AG04449 (cell line): Measurements from ENCODE around the gene HSP90B1.

Experiments used
- CTCF ChIA-PET: fragments of 350-600 bp; formaldehyde crosslinking; extraction: SDS; loops from one replicate; lab custom pipeline; 2021; ENCODE audit warnings: antibody characterized with exemption; lab: Yijun Ruan, JAX
- POLR2A ChIA-PET: fragments of 400-600, 350-600 bp; formaldehyde crosslinking; extraction: SDS; loops from one replicate; lab custom pipeline; 2020; ENCODE audit warnings: antibody characterized with exemption, inconsistent platforms; lab: Yijun Ruan, JAX
- DNase-seq: peaks from one replicate; pipeline ENCODE4 v3.0.0-alpha.2; 2010; ENCODE audit warnings: low read depth, low spot score
- H3K4me3 ChIP-seq: 2 replicates; pipeline ENCODE4 v1.5.1; 2011; ENCODE audit warnings: low read depth, mild to moderate bottlenecking, control low read depth, low read length
- CTCF ChIP-seq: IDR thresholded peaks from one replicate; pipeline ENCODE4 v1.5.1; 2011; ENCODE audit warnings: mild to moderate bottlenecking, moderate library complexity, low read length, control low read depth, inconsistent platforms; ENCODE audit not compliant: insufficient read depth; ENCODE audit errors: missing control alignments

HSP90B1 gene

DNA sequence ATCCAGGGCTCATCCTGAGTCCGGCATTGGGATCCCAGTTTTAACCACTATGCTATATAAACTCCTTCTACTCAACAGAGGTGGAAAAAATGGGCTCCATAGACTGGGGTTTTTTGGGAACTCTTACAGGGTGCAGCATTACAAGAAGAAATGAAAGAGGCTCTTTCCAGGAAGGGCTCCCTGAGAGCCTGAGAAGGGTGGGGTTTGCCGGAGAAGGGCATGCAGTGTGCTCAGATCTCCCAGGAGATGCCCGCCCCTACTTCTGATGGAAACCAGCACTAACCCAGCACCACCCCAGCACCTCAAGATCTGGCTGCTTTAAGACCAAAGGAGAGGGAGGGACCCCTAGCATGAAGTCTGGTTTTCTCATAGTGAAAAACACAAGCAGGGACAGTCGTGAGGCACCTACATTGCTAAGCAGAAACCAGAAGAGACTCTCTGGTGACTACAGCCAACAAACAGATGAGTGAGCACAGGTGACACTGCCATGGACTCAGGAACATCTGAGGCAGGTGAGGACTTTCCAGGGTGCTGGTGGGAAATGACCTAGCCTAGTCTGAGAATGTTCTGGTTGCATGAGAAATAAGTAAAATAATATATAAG is 43.9 kb upstream of the HSP90B1 start:
- DNase-seq: no peak
- TF ChIP-seq CTCF: no peak
- ChIA-PET CTCF (interaction anchor here (5.0 kb wide), 1 partner anchor 223 kb away, joined by 27 read pairs; no protein-coding TSS in a partner anchor), POLR2A (no interaction called here)
- no peak overlapping the region for H3K4me3 ChIP-seq

DNA sequence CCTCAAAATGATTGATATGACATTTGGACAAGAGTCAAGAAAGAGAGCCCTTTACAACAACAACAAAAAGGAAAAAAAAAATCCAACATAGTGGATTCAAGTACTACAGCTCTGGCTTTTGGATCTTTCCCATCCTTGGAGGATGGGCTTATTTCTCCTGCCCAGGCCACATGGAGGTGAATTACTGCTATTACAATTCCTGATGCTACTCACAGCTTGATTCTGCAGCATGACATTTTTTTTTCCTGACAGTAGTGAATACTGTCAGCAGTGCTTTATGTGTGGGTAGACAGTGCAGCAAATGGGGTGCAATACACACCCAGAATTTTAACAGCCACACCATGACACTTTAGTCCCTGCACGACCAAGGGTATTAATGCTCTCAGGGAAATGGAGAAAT is 42.5 kb upstream of the HSP90B1 start:
- POLR2A ChIA-PET: no interaction called here
- TF ChIP-seq CTCF: no peak
- H3K4me3 ChIP-seq: no peak overlapping the region
- CTCF ChIA-PET: interaction anchor here (1.0 to 5.0 kb wide), 4 partner anchors 9 to 221 kb away, joined by 3 to 37 read pairs (median 15); no protein-coding TSS in a partner anchor
- no peak for DNase-seq

DNA sequence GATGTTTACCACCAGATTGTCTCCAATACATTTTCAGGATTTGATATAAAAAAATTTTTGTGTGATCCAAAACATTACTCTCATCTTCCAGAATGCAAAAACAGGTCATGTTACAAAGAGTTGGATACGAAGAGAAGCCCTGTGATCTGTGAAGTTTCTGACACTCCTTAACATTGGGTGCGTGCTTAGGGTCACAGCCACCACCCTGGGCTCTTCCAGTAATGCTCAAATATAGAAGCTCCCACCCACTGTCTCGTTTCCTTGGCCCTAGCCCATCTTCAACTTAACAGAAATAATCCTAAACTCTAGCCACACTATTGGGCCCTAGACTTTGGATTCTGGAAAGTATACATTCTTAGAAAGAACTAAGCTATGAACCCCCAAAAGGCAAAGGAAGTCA is 32.9 kb upstream of the HSP90B1 start:
- TF ChIP-seq CTCF: no peak
- H3K4me3 ChIP-seq: no peak overlapping the region
- ChIA-PET CTCF (interaction anchor here (4.7 kb wide), 1 partner anchor 17 kb away, joined by 33 read pairs; no protein-coding TSS in a partner anchor), POLR2A (no interaction called here)
- DNase-seq: no peak

DNA sequence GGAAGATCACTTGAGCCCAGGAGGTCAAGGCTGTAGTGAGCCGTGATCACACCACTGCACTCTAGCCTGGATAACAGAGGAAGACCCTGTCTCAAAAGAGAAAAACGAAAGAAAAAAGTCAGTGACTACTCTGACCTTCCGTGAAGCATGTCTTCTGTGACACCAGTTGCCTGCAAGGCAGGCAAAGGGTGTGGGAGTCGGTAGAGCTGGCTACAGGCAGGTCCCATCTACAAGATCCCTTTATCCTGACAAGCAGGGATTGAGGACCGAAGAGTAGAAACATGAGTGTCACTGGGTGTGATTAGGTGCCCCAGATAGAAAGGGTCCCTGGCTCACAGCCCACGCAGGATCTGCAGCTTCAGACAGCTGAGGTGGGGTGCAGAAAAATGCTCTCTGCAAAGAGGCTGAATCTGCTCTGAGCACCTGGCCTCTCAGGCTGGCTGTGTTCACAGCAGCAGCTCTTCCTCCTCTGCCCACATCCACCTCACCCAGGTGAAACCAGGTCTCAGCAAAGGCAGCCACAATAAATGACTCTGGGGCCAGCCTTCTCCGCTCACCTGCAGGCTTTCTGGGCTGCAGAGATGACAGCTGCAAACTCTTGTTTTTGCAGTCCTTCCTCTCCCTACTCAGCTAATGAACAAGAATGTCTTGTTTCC is 28.6 kb upstream of the HSP90B1 start:
- POLR2A ChIA-PET: no interaction called here

DNA sequence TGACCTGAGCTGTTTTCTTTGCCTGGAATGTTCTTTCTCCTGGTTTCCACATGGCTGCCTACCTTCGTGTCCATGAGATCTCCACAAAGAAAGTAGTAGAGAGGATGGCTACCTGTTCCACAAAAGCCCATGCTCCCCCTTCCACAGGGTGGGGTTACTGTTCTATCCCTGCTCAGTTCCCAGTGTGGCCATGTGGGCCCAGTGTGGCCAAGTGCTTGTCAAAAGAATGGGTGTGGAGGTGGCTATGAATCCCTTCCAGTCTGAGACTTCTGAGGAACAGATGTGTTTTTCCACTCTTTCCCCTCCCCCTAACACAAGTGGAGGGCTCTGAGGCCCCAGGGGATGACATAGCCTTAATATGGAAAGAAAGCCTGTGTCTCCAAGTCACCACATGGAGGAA is 26.2 kb upstream of the HSP90B1 start:
- no peak overlapping the region for H3K4me3 ChIP-seq
- no peak for DNase-seq
- no peak for TF ChIP-seq CTCF
- CTCF ChIA-PET: interaction anchor here (2.9 kb wide), 1 partner anchor 21 kb away, joined by 16 read pairs; no protein-coding TSS in a partner anchor
- POLR2A ChIA-PET: no interaction called here

More for the DNA sequence above, 28.6 kb upstream of the HSP90B1 start:
- no peak for DNase-seq
- CTCF ChIA-PET: interaction anchor here (0.8 to 2.9 kb wide), 5 partner anchors 19 to 31 kb away, joined by 3 to 16 read pairs (median 3); no protein-coding TSS in a partner anchor
- no peak for TF ChIP-seq CTCF
- no peak overlapping the region for H3K4me3 ChIP-seq

GRCh38 chr12:103905730-103906349 is 24.4 kb upstream of the HSP90B1 start:
- no peak overlapping the region for H3K4me3 ChIP-seq
- DNase-seq: no peak
- TF ChIP-seq CTCF: no peak
- CTCF ChIA-PET: interaction anchor here (1.0 to 1.6 kb wide), 2 partner anchors 19 to 28 kb away, joined by 3 to 5 read pairs; no protein-coding TSS in a partner anchor
- POLR2A ChIA-PET: no interaction called here
